Epithelial cell of prostate (primary cell): ENCODE results near the gene DRGX.
A peak's percentile ranks its signal among the peaks of the same experiment; 100 is the strongest.

Experiments used
- DNase-seq: peaks from one replicate; pipeline ENCODE4 v3.0.0-alpha.2; 2011; ENCODE audit warnings: low read depth, low spot score
- H3K27ac ChIP-seq: fragments of 450-650 bp; 2 replicates; pipeline ENCODE4 v1.5.1; 2017; ENCODE audit warnings: mild to moderate bottlenecking

DRGX gene

GRCh38 chr10:49395741-49396665, at the start of gene DRGX:
Gene DRGX, minus strand, starts transcription at chr10:49396089. Its CDS starts 649 bp downstream, at chr10:49395440.
- DNase-seq, result no peak
- no peak within 1 kb of the TSS for H3K27ac ChIP-seq

DNA sequence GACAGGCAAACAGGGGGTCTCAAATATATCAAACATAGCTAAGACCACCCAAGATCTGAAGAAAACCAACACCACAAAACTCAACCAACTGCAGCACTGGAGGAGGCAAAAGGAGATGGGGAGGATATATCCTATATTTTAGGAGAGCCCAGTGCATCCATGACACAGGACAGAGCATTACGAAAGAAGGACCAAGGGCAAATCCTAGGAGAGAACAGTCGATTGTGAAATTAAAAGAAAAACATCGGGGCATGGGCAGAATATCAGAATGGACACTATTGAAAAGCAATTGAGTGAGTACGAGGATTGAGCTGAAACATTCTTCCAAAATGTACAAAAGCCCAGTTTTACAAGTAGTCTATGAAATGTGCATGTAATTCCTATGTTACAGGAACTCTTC, 48.5 kb upstream of the DRGX start:
- no peak overlapping the region for H3K27ac ChIP-seq
- no peak for DNase-seq

GRCh38 chr10:49442863-49443262, 47.0 kb upstream of the DRGX start:
- no peak overlapping the region for H3K27ac ChIP-seq
- DNase-seq, result no peak

GRCh38 chr10:49441488-49442476, 45.9 kb upstream of the DRGX start:
- no peak for DNase-seq

GRCh38 chr10:49435225-49435624, 39.3 kb upstream of the DRGX start:
- H3K27ac ChIP-seq, result no peak overlapping the region
- no peak for DNase-seq

More at GRCh38 chr10:49441488-49442476, 45.9 kb upstream of the DRGX start:
- no peak overlapping the region for H3K27ac ChIP-seq

DNA sequence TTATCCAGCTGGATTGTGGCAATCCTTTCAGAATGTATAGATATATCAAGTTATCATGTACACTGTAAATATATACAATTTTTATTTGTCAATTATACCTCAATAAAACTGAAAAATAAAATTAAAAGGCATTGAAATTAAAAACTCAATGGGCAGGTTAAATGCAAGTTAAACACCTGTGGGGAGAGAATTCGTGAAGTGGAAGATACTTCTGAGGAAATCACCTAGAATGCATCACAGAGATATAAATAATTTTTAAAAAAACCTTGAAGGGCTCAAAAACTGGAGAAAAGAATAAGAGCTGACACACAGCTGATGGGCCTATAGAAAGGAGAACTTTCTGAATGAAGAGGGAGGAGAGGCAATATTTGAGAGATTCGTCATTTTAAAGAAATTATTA, 37.2 kb upstream of the DRGX start:
- DNase-seq, result no peak
- no peak overlapping the region for H3K27ac ChIP-seq

GRCh38 chr10:49431426-49431825, 35.5 kb upstream of the DRGX start:
- no peak for DNase-seq
- no peak overlapping the region for H3K27ac ChIP-seq

DNA sequence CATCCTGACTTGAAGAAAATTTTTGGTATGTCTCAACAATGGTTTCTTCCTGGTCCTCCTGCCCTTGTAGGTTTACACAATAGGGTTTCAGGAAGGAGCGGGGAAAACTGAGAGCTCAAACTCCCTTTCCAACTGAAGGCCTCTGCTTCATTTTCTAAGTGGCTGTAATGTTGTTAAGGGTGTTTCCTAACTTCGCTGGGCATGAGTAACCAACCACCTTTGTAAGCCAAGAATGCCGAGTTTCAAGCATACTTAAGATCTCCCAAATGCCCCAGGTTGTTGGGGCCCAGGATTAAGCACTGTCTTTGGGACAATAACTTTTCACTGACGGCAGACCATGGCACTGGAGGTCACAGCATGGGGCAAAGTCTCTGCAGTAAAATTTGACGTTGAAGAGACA, 33.6 kb upstream of the DRGX start:
- no peak for DNase-seq
- H3K27ac ChIP-seq, result no peak overlapping the region

DNA sequence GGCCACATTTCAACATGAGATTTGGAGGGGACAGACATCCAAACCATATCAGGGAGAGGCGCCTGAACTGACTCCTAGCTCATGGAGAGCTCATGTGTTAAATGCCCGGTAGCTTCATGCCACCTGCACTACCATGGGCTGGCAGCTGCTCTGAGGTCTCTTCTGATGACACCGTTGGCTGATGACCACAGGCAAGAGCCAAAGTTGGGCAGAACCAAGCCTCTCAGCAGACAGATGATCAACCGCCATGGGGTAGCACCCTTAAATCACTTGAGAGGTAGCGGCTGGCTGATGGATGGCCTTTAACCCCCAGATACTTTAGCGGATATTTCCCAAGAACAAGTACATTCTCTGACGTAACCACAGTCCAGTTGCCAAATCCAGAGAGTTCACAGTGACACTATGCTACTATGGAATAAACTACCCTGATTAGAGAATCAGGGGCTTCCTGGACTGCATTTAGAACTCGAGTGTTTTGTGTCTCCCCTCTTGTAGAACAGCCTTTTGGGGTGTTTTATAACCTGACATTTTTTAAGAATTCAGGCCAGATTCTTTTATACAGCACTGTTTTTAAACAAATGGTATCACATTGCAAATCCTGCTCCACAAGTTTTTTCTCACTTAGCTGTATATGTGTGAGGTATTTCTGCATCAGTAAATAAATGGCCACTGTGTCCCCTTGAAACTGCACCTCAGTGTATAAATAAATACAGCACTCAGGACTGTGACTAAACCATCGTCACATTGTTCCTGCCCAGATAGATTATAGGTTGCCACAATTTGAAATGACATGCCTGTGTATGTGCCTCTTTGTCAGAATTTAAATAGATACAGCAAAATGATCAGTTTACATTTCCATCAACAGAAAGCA, 30.8 kb upstream of the DRGX start:
- no peak overlapping the region for H3K27ac ChIP-seq
- no peak for DNase-seq

DNA sequence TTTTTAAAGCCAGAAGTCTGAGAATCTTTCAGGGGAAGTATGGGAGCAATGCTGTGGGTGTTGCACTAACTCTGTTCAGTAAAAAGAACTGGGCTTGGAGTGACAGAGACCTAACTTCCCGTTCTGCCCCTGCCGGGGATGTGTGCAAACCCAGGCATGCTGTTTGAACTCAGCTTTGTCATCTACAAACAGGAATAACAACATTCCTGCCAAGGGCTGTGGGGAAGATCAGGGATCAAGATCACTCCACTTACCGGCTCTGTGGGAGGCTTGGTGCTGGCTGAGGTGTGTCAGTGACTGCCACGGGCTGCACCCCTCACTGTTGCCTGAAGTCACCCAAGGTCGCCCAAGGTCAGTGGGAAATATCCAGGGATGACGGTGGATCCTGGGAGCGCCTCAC, 23.1 kb upstream of the DRGX start:
- H3K27ac ChIP-seq, result peak overlapping the region; percentile 86

DNA sequence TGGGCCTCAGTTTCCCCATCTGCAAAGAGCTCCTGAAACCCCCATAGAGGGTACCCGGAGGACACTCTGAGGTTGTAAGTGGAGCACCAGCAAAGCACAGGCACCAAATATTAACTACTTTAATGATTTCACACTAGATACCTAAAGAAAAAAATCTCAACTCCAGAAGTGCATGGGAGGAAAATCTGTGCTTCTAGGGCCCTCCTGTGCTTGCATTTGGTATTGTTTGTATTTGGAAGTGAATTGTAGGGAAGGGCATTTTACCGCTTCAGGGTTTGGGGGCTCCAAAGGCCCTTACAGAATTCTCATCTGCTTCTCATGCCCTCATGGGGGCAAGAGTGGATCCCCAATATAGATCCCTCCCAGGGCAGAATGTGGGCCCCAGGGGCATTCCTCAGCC, 22.4 kb upstream of the DRGX start:
- no peak for DNase-seq
- peak overlapping the region; percentile 86 for H3K27ac ChIP-seq

More for the DNA sequence above, 23.1 kb upstream of the DRGX start:
- DNase-seq, result peak; percentile 80

- no peak for DNase-seq
- H3K27ac ChIP-seq, result peak overlapping the region; percentile 86
These were observed 22.1 kb upstream of the DRGX start for GRCh38 chr10:49418053-49418326.

GRCh38 chr10:49417311-49418052, 21.6 kb upstream of the DRGX start:
- H3K27ac ChIP-seq, result no peak overlapping the region
- no peak for DNase-seq

DNA sequence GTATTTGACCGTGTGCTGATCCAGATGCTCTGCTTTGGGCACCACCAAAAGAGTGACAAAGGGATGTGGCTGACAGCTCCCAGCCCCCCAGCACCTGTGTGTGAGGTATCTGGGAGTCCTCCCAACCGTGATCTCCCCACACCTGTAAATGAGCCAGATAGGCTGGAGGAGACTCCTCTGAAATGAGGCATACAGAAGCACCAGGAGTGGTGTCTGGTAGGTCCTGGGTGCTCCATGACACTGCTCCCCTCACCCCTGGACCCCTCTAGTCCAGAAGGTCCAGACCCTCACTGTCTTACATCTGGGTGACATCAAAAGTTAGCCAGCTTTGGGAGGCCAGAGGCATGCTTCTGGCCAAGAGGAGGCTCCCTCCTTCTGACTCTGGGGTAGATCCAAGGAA, 20.0 kb upstream of the DRGX start:
- no peak for DNase-seq
- H3K27ac ChIP-seq, result no peak overlapping the region

- H3K27ac ChIP-seq, result no peak overlapping the region
- no peak for DNase-seq
These were observed 19.2 kb upstream of the DRGX start for GRCh38 chr10:49415109-49415508.

- H3K27ac ChIP-seq, result no peak overlapping the region
- DNase-seq, result no peak
These were observed 18.6 kb upstream of the DRGX start for GRCh38 chr10:49414496-49414895.

GRCh38 chr10:49412571-49412970, 16.7 kb upstream of the DRGX start:
- DNase-seq, result no peak
- H3K27ac ChIP-seq, result no peak overlapping the region

DNA sequence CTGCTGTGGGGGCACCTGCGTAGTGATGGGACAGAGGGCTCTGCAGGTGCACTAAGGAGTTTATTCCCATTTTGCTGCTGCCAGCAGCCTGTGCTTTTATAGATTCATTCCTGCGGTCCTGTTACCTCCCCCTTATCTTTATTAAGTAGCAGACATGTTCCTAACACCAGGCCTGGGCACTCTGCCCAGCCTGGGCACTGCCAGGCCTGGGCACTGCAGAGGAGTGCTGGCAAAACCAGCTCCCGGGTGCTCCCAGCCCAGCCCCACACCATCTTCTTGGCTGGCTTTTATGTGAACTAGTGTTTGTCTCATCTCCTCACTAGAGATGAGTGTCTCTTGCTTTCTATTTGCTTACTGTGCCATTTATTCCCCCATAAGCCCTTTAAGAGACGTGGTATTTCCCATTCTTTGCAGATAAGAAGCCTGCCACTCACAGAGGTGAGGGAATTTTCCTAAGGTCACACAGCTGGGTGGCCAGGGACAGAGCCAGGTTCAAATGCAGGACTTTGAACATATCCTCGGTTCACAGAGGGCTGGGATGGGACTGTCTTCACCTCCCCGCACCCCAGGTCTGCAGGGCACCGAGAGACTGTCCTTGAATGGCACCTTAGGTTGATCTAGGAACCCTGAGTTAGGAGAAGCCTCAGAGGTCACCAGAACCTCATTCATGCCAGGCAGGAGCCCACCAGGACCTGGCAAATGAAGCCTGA, 14.6 kb upstream of the DRGX start:
- DNase-seq, result no peak
- H3K27ac ChIP-seq, result no peak overlapping the region

- no peak overlapping the region for H3K27ac ChIP-seq
- no peak for DNase-seq
These were observed 13.9 kb upstream of the DRGX start for GRCh38 chr10:49409755-49410154.
